BLaER1 (cell line): ENCODE results near the gene BFSP2.

ENCODE experiments used
- H3K27ac ChIP-seq: shearing (Covaris generic); formaldehyde crosslinking; 2 replicates; pipeline ENCODE4 v1.8.1; 2022
- H3K27me3 ChIP-seq: shearing (Covaris generic); formaldehyde crosslinking; 2 replicates; pipeline ENCODE4 v1.8.1; 2022
- H3K36me3 ChIP-seq: shearing (Covaris generic); formaldehyde crosslinking; 2 replicates; pipeline ENCODE4 v1.8.1; 2022
- H3K4me1 ChIP-seq: shearing (Covaris generic); formaldehyde crosslinking; 2 replicates; pipeline ENCODE4 v1.8.1; 2022
- H3K4me2 ChIP-seq: shearing (Covaris generic); formaldehyde crosslinking; 2 replicates; pipeline ENCODE4 v1.8.1; 2022
- H3K4me3 ChIP-seq: shearing (Covaris generic); formaldehyde crosslinking; 2 replicates; pipeline ENCODE4 v1.8.1; 2022
- H3K9ac ChIP-seq: shearing (Covaris generic); formaldehyde crosslinking; 2 replicates; pipeline ENCODE4 v1.8.1; 2022
- H3K9me3 ChIP-seq: shearing (Covaris generic); formaldehyde crosslinking; 2 replicates; pipeline ENCODE4 v1.8.1; 2022
- H4K20me1 ChIP-seq: shearing (Covaris generic); formaldehyde crosslinking; 2 replicates; pipeline ENCODE4 v1.8.1; 2022
- Cebpa-rat ChIP-seq: shearing (Covaris generic); IDR thresholded peaks from 2 replicates; pipeline ENCODE4 v1.8.1; 2022

BFSP2 gene

DNA sequence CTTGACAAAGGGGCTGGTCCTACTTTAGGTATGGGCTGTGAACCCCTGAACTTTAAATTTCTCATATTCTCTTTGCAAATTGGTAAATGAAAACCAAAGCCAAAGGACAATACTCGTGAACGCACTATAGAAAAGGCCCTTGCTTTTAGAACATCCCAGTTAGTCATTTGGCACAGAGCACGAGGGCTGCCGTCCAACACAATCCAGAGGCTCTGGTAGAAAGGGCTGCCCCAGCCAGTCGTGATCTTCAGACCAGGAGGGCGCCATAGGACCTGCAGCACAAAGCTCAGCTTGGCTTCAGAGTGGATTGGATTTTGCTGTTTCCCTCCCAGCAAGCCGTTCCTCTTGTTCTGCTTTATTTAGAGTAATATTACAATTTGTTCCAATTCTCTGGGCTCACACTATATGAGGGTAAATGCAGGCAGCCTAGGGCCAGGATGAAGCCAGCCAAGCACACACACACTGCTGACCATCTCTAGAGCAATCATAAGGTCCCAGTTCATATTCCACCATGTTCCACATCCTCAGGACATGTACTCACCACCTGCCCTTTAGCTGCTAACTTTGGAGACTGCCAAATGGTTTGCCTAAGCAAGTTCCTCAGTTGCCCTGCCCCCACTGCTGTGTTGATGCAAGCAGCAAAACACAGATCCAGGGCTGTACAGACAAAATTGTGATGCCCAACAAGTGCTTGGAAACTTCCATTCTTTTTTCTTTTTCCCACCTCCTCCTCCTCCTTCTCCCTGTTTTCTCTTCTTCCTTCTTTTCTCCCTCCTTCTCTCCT, 6.0 kb upstream of the BFSP2 start:
- Histone ChIP-seq H4K20me1 (no peaks in the 10 kb centered on the region), H3K4me3 (no peak overlapping the region), H3K9ac (no peak overlapping the region), H3K9me3 (peaks cover 12% of the 10 kb centered on the region), H3K27me3 (no peaks in the 10 kb centered on the region), H3K27ac (no peak overlapping the region), H3K4me1 (peaks cover 10% of the 10 kb centered on the region), H3K4me2 (no peak overlapping the region), H3K36me3 (no peaks in the 10 kb centered on the region)
- TF ChIP-seq Cebpa-rat: no peak

DNA sequence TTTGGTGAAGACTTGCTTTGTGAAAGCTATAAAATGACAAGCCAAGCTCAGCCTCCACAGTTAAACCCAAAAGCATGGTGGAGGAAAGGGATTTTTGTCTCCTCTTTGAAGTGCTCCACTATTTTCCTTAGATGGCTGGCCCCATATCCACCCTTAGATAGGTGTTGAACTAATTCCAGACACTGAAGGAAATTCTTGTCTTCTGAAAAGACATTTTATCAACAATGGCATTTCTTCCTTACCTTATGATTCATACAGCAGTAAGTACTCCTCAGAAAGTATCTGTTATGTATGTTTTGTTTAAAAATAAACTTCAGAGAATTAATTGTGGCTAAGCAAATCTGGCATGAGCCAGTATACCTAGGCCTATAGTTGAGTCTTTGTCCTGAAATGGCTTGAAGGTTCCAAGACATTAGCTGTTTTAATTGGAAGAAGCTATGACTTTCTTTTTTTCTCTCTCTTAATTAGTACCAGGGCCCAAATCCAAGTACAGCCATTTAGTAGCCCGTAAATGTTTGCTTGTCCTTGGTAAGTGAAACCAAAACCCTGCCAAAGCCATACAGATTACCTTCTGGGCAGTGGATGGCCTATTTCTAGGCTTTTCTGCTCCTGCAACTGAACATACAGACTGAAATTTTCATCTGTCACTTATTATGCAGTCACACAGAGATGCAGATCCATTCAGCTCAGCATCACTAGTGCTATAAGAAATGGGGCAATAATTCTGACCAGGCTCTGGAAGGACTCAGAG, 5.1 kb upstream of the BFSP2 start:
- H3K4me2 ChIP-seq: no peak overlapping the region
- H3K9ac ChIP-seq: no peak overlapping the region
- TF ChIP-seq Cebpa-rat: no peak

DNA sequence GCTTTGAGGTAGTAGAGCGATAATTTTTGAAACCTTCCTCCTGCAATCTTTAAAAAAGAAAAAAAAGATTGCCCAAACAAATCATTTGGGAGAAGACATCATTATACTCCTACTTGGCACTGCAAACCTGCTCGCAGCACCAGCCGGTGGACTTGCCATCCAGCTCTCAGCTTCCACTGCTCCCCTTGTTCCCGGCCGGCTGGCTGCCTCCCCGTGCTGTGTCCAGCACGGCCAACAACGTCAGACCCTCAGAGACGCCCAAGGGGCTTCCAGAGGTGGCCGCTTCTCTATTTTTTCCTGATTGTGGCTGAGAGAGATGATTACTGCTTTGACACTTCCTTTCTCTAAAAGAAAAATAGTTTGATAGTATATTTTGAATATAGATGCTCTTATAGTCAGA, 3.0 kb upstream of the BFSP2 start:
- TF ChIP-seq Cebpa-rat: no peak
- H3K27me3 ChIP-seq: no peaks in the 10 kb centered on the region
- H3K9me3 ChIP-seq: peaks cover 12% of the 10 kb centered on the region

More for the DNA sequence above, 5.1 kb upstream of the BFSP2 start:
- H3K4me1 ChIP-seq: peaks cover 4% of the 10 kb centered on the region; the same call in 1 of the 2 replicates
- H3K9me3 ChIP-seq: peaks cover 12% of the 10 kb centered on the region
- H3K36me3 ChIP-seq: no peaks in the 10 kb centered on the region
- no peak overlapping the region for H3K4me3 ChIP-seq
- H3K27ac ChIP-seq: no peak overlapping the region
- no peaks in the 10 kb centered on the region for H4K20me1 ChIP-seq
- no peaks in the 10 kb centered on the region for H3K27me3 ChIP-seq

DNA sequence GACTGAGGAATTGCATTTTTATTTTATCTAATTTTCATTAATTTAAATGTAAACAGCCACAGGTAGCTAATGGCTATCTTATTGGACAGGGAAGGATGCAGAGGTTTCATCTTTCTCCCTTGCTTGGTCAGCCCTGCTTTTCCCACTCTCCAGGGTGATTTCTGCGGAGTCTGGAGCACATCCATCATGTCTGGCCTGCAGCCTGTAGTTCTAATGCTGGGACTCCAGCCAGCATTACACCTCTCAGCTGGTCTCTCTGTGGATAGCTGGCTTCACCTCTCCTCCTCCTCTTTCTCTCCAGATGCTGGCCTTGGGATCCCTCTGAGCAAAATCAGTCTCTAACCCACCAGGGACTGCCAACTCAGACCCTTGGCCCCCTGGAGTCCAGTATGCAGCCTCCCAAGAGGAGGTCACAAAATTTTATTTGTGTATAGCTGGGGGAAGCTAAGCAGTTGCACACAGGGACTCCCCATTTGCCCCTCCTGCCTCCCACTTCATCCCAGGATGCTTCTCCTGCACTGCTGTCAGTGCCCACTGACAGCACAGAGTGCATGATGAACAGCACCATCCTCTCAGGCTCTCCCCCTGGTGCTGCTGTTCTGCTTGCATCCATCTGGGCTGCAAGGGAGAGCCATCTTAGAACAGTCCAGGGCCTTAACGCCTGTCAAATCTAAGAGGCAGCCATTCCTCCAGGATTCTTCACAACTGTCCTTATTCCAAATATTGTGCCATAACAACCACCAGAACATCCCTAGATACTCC, 1.7 kb downstream of the BFSP2 start:
- Histone ChIP-seq H3K36me3 (no peaks in the 10 kb centered on the region), H3K4me2 (no peak overlapping the region), H3K4me1 (no peaks in the 10 kb centered on the region), H3K4me3 (no peak overlapping the region), H3K9ac (no peak overlapping the region), H4K20me1 (no peaks in the 10 kb centered on the region), H3K27me3 (no peaks in the 10 kb centered on the region), H3K27ac (no peak overlapping the region), H3K9me3 (no peaks in the 10 kb centered on the region)
- TF ChIP-seq Cebpa-rat: no peak

More for the DNA sequence above, 3.0 kb upstream of the BFSP2 start:
- Histone ChIP-seq H3K27ac (no peak overlapping the region), H4K20me1 (no peaks in the 10 kb centered on the region), H3K36me3 (no peaks in the 10 kb centered on the region), H3K9ac (no peak overlapping the region), H3K4me3 (no peak overlapping the region), H3K4me1 (peaks cover 4% of the 10 kb centered on the region; the same call in 1 of the 2 replicates), H3K4me2 (no peak overlapping the region)

DNA sequence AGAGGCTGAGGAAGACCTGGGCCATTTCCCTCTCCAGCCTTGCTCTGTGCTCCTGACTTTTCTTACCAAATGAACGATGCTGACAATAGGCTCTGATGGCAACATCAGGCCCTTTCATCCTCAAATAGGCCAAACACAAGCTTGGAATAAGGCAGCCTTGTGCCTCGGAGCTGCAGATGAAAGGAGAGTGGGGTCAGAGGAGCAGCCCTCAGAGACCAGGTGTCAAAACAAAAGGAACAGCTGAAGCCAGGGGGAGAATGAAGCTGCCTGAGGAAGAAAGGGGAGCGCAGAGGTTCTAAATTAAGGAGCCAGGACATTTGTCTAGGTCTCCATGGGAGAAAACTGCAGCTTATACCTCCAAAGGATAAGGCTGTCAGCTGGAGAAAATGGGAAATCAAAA, 5.1 kb downstream of the BFSP2 start:
- H3K27me3 ChIP-seq: no peaks in the 10 kb centered on the region
- no peak overlapping the region for H3K4me2 ChIP-seq

DNA sequence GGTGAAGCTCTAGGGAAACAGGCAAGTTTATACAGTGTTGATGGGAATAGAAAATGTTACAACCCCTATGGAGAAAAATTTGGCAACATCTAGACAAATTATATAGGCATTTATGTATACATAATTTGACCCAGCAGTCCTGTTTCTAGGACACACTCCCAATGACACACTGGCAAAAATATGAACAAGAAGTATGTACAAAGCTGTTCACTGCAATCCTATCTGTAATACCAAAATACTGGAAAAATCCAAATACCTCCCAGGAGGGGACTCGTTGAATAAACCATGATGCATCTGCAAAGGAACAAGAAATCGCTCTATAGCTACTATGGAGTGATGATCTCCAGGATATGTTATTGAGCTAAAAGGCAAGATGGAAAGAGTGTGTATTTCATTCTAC, 8.5 kb downstream of the BFSP2 start:
- no peaks in the 10 kb centered on the region for H3K4me1 ChIP-seq

More for the DNA sequence above, 5.1 kb downstream of the BFSP2 start:
- no peak overlapping the region for H3K4me3 ChIP-seq
- no peaks in the 10 kb centered on the region for H3K4me1 ChIP-seq
- H4K20me1 ChIP-seq: no peaks in the 10 kb centered on the region
- no peak overlapping the region for H3K9ac ChIP-seq
- H3K36me3 ChIP-seq: no peaks in the 10 kb centered on the region
- TF ChIP-seq Cebpa-rat: no peak
- no peaks in the 10 kb centered on the region for H3K9me3 ChIP-seq
- H3K27ac ChIP-seq: no peak overlapping the region

DNA sequence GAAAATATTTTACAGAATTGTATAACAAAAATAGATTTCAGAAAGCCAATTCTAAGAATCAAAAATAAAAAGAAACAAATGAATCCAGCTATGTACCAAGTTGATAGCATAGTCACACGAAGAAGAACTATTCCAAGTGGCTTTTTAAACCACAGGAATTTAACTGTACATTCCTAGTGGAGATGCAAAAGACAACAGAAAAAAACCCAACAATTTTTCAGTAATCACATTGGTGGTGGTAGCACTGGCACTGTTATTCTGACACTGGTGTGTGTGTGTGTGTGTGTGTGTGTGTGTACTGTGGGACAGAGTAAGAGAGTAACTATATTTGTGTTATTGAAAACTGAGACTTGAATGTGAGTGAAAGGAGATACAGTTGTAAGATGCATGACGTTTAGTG, 9.1 kb downstream of the BFSP2 start:
- no peak overlapping the region for H3K27ac ChIP-seq
- no peak for TF ChIP-seq Cebpa-rat

More for the DNA sequence above, 8.5 kb downstream of the BFSP2 start:
- Histone ChIP-seq H4K20me1 (no peaks in the 10 kb centered on the region), H3K4me2 (no peak overlapping the region), H3K27ac (no peak overlapping the region), H3K9me3 (no peaks in the 10 kb centered on the region), H3K27me3 (no peaks in the 10 kb centered on the region), H3K4me3 (no peak overlapping the region), H3K9ac (no peak overlapping the region), H3K36me3 (no peaks in the 10 kb centered on the region)
- no peak for TF ChIP-seq Cebpa-rat

DNA sequence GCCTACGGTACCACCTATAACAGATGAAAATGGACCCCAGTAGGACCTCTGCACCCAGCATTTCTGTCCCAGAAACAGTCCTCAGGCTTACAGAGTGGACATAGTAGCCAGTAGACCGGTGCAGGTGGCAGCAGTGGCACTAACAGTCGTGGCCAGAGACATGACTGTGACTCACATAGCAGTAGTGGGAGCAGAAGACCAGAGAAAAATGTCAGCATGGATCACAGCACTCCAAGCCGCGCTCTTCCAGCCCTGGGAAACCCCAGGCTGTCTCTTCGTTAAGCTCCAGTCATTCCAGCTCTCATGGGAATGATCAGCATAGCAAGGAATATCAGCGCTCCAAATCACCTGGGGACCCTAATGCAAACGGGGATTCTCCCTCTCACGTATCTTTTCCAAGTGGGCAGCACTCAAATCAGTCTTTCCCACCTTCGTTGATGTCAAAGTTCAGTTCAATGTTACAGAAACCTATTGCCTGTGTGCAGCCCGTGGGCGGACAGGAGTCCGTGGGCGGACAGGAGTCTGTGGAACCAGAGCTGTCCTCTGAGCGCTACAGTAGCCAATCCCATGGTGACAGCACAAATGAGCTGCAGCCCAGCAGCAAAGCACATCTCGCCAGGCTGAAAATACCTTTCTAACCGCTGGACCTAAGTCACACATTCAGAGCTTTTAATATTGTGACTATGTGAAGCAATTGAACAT, 10.5 kb downstream of the BFSP2 start:
- TF ChIP-seq Cebpa-rat: no peak
- no peak overlapping the region for H3K27ac ChIP-seq
- no peaks in the 10 kb centered on the region for H3K36me3 ChIP-seq
- no peak overlapping the region for H3K4me3 ChIP-seq
- no peaks in the 10 kb centered on the region for H3K4me1 ChIP-seq
- no peak overlapping the region for H3K9ac ChIP-seq
- no peaks in the 10 kb centered on the region for H4K20me1 ChIP-seq
- H3K4me2 ChIP-seq: no peak overlapping the region
- no peaks in the 10 kb centered on the region for H3K27me3 ChIP-seq
- H3K9me3 ChIP-seq: no peaks in the 10 kb centered on the region

More for the DNA sequence above, 9.1 kb downstream of the BFSP2 start:
- Histone ChIP-seq H3K4me2 (no peak overlapping the region), H3K36me3 (no peaks in the 10 kb centered on the region), H4K20me1 (no peaks in the 10 kb centered on the region), H3K4me1 (no peaks in the 10 kb centered on the region), H3K4me3 (no peak overlapping the region), H3K27me3 (no peaks in the 10 kb centered on the region), H3K9ac (no peak overlapping the region), H3K9me3 (no peaks in the 10 kb centered on the region)
